Lower lobe of right lung (tissue), 2 donors: ENCODE results near the gene VIPR2. TPM values are rescaled to one million over a fixed set of nuclear protein-coding genes. Genes with fewer than 3 reads are reported as not detected.

Experiments used
- ATAC-seq, 2 donors: fragments of 200-7000 bp; cut with Tn5 transposase; one replicate each; pipeline ENCODE4 v1.9.1; 2020 to 2022; ENCODE audit warnings: mild to moderate bottlenecking in 2 of 2, moderate library complexity in 2 of 2
- DNase-seq: peaks from one replicate; pipeline ENCODE4 v3.0.0-alpha.2; 2020
- H3K27ac ChIP-seq: fragments of 200-600 bp; one replicate; pipeline ENCODE4 v1.8.0; 2022
- H3K27me3 ChIP-seq: fragments of 200-600 bp; one replicate; pipeline ENCODE4 v1.8.0; 2022; ENCODE audit warnings: low read depth
- H3K36me3 ChIP-seq: fragments of 200-600 bp; one replicate; pipeline ENCODE4 v1.8.0; 2022; ENCODE audit warnings: mild to moderate bottlenecking
- H3K4me1 ChIP-seq: fragments of 200-600 bp; one replicate; pipeline ENCODE4 v1.8.0; 2022
- H3K4me3 ChIP-seq: fragments of 200-600 bp; one replicate; pipeline ENCODE4 v1.8.0; 2022; ENCODE audit warnings: mild to moderate bottlenecking
- H3K9me3 ChIP-seq: fragments of 200-600 bp; one replicate; pipeline ENCODE4 v1.8.0; 2022
- CTCF ChIP-seq: fragments of 200-600 bp; IDR thresholded peaks from one replicate; pipeline ENCODE4 v1.8.0; 2022; ENCODE audit warnings: antibody characterized with exemption, mild to moderate bottlenecking
- intact Hi-C: fragments of 100-400 bp; cut with DNase I; formaldehyde crosslinking; loops from one replicate; pipeline ENCODE4 v1.11.0; 2022
- total RNA-seq: library from RNA; stranded (reverse); fragmentation: NEBNext Ultra II Directional; extraction: Animal tissue kit (Norgen Biotek cat#: 25700); gene quantifications from one replicate; pipeline ENCODE4 v1.2.1, GENCODE V29; 2021
- donor health status: DM: no; HTN: yes; CAD: no; lungs with severe emphysema.

The VIPR2 gene
- total RNA-seq, 1 donor from 2014 or later, result 0.80 TPM

DNA sequence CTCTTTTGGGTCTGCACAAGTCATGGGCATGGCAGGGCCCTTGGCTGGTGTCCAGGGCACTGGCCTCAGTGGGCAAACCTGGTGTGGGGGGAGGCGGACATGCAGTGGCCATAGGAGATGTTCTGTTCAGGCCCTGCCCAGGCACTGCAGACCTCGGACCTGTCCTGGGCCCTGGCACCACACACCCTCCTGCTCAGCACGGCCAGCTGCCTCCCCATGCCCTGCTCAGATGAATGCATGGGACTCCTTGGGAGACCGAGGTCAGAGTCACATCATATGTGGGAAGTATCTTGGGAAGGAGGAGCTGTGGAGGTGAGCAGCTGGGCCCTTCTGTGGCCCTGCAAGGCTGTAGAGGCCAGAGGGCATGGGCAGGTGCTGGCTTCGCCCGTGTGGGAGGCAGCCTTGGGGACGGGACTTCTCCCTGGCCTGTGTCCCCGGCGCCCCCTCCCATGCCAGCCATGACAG is 130.8 kb downstream of the VIPR2 start:
- DNase-seq (no peak), ATAC-seq (no peak)
- no peak overlapping the region for H3K4me3 ChIP-seq
- intact Hi-C loops, result no loop called here
- no peaks in the 10 kb centered on the region for H3K36me3 ChIP-seq
- H3K27me3 ChIP-seq, result no peaks in the 10 kb centered on the region
- H3K9me3 ChIP-seq, result no peaks in the 10 kb centered on the region
- H3K4me1 ChIP-seq, result peaks cover 28% of the 10 kb centered on the region
- no peak for TF ChIP-seq CTCF
- H3K27ac ChIP-seq, result no peak overlapping the region

DNA sequence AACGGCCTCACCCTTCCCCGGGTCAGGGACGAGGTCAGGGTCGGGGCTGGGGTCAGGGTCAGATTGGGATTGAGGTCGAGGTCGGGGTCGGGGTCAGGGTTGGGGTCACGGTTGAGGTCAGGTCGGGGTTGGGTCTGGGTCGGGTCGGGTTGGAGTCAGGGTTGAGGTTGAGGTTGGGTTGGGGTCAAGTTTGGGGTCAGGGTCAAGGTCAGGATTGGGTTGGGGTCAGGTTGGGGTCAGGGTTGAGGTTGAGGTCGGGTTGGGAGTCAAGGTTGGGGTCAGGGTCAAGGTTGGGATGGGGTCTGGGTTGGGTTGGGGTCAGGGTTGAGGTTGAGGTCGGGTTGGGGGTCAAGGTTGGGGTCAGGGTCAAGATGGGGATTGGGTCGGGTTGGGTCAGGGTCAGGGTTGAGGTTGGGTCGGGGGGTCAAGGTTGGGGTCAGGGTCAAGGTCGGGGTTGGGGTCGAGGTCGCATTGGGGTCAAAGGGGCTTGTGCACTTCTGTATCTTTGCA is 131.4 kb downstream of the VIPR2 start:
- peak overlapping the region; percentile 60 for H3K27ac ChIP-seq
- H3K27me3 ChIP-seq, result no peaks in the 10 kb centered on the region
- intact Hi-C loops, result no loop called here
- DNase-seq (no peak), ATAC-seq (peak in 1 of 2 donors; percentile 4)
- TF ChIP-seq CTCF, result no peak
- no peaks in the 10 kb centered on the region for H3K9me3 ChIP-seq
- no peak overlapping the region for H3K4me3 ChIP-seq
- no peaks in the 10 kb centered on the region for H3K36me3 ChIP-seq
- peaks cover 28% of the 10 kb centered on the region for H3K4me1 ChIP-seq

DNA sequence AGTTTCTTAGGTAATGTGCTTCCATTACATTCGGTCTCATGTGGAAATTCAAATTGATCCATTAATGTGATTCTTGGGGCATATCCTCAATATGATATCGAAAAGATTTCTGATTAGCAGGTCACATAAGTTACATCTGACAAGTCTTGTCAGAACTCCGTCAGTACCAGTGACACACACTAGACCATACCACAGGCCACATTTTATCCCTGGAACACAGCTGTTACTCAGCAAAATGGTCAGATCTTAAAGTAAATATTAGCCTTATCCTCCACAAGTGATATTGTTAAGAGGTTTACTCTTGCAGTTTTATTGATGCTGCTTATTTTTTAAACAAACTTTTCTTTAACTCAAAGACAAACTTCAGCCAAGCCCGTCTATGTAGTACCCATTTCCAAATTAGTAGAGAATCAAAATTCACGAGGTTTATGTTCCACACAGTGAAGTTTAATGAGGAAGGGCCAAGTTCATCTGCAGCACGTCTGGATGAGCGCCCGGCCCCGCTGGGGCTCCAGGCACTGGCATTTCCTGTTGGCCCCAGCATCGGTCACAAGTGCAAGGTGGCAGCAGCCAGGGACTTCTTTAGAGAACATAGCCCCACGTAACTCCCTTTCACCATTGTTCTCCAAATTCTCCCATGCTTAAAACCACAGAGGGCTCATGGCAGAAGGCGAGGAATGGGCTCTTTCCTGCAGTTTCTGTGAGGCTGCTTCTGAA is 132.2 kb downstream of the VIPR2 start:
- Histone ChIP-seq H3K4me1 (peaks cover 28% of the 10 kb centered on the region), H3K27ac (peak overlapping the region; percentile 60), H3K4me3 (no peak overlapping the region), H3K36me3 (no peaks in the 10 kb centered on the region), H3K9me3 (no peaks in the 10 kb centered on the region), H3K27me3 (no peaks in the 10 kb centered on the region)
- intact Hi-C loops, result no loop called here
- peak; percentile 52 to 72 for ATAC-seq
- DNase-seq, result peak; percentile 80
- no peak for TF ChIP-seq CTCF

GRCh38 chr7:159011722-159012022 is 133.0 kb downstream of the VIPR2 start:
- Histone ChIP-seq H3K27me3 (no peaks in the 10 kb centered on the region), H3K36me3 (no peaks in the 10 kb centered on the region), H3K27ac (no peak overlapping the region), H3K4me1 (peaks cover 28% of the 10 kb centered on the region), H3K4me3 (no peak overlapping the region), H3K9me3 (no peaks in the 10 kb centered on the region)
- intact Hi-C loops, result no loop called here
- DNase-seq, result no peak
- no peak for TF ChIP-seq CTCF
- ATAC-seq, result no peak

- no peak for TF ChIP-seq CTCF
- no peaks in the 10 kb centered on the region for H3K9me3 ChIP-seq
- intact Hi-C loops, result no loop called here
- DNase-seq, result no peak
- H3K27ac ChIP-seq, result no peak overlapping the region
- H3K4me1 ChIP-seq, result peaks cover 28% of the 10 kb centered on the region
- H3K27me3 ChIP-seq, result no peaks in the 10 kb centered on the region
- H3K36me3 ChIP-seq, result no peaks in the 10 kb centered on the region
- no peak overlapping the region for H3K4me3 ChIP-seq
- no peak for ATAC-seq
Observed at GRCh38 chr7:159010937-159011721, 133.5 kb downstream of the VIPR2 start.
